Left lung (tissue), 10 donors: ENCODE measurements around the gene CACNA1E. TPM values are rescaled to one million over a fixed set of nuclear protein-coding genes. Genes with fewer than 3 reads are reported as not detected.

ENCODE experiments used
- ATAC-seq: fragments of 200-7000 bp; cut with Tn5 transposase; one replicate; pipeline ENCODE4 v1.9.1; 2020; ENCODE audit warnings: moderate library complexity
- DNase-seq, 4 donors: peaks; one replicate each; pipeline ENCODE4 v3.0.0-alpha.2; 2013 to 2020
- H3K27ac ChIP-seq, 2 donors: fragments of 200-600 bp; sonication (generic) in 1 of 2; one replicate each; pipeline versions ENCODE4 v1.5.0 to v1.8.0; 2020 to 2021
- H3K27me3 ChIP-seq, 2 donors: fragments of 200-600 bp; sonication (generic) in 1 of 2; one replicate each; pipeline versions ENCODE4 v1.5.0 to v1.8.0; 2020 to 2021
- H3K36me3 ChIP-seq, 2 donors: fragments of 200-600 bp; sonication (generic) in 1 of 2; one replicate each; pipeline versions ENCODE4 v1.5.0 to v1.8.0; 2020 to 2021
- H3K4me1 ChIP-seq, 2 donors: fragments of 200-600 bp; one replicate each; pipeline ENCODE4 v1.8.0; 2021
- H3K4me3 ChIP-seq, 2 donors: fragments of 200-600 bp; sonication (generic) in 1 of 2; one replicate each; pipeline versions ENCODE4 v1.5.0 to v1.8.0; 2020 to 2021; ENCODE audit warnings: mild to moderate bottlenecking in 1 of 2
- H3K9me3 ChIP-seq, 2 donors: fragments of 200-600 bp; sonication (generic) in 1 of 2; one replicate each; pipeline versions ENCODE4 v1.5.0 to v1.8.0; 2020 to 2021
- CTCF ChIP-seq, 2 donors: fragments of 200-600 bp; sonication (generic) in 1 of 2; IDR thresholded peaks; one replicate each; pipeline versions ENCODE4 v1.5.0 to v1.8.0; 2021; ENCODE audit warnings: antibody characterized with exemption in 2 of 2
- intact Hi-C, 2 donors: fragments of 100-400 bp; cut with DNase I; formaldehyde crosslinking; loops; one replicate each; pipeline versions ENCODE4 v1.11.2 to v1.14.2; 2022
- polyA plus RNA-seq, 6 donors: library from polyadenylated mRNA; unstranded; fragments of 120-200 nt; gene quantifications; one replicate each; pipeline ENCODE4 v1.2.1, GENCODE V29; 2013; ENCODE audit not compliant: insufficient read length in 6 of 6
- total RNA-seq, 2 donors: library from RNA; stranded (reverse); fragmentation: NEBNext Ultra II Directional; extraction: Animal tissue kit (Norgen Biotek cat#: 25700); gene quantifications; one replicate each; pipeline ENCODE4 v1.2.1, GENCODE V29; 2021
- donor health status: DM: no; HTN: yes; CAD: no.
- donor health status: DM: no; HTN: no; CAD: no.

Gene CACNA1E
- total and polyA plus RNA-seq, 8 donors = 0.03 to 1.2 (median 0.13) TPM; not detected in 1

- Histone ChIP-seq H3K27ac (no peak overlapping the region), H3K9me3 (no peaks in the 10 kb centered on the region), H3K27me3 (no peaks in the 10 kb centered on the region), H3K4me1 (no peaks in the 10 kb centered on the region), H3K36me3 (no peaks in the 10 kb centered on the region), H3K4me3 (no peak overlapping the region)
- TF ChIP-seq CTCF (IDR thresholded peaks at IDR 0.05) = no peak
- DNase-seq (no peak), ATAC-seq (no peak)
- intact Hi-C loops = no loop called here
These were observed 149.6 kb downstream of the CACNA1E start for GRCh38 chr1:181632960-181633359.

- Histone ChIP-seq H3K27me3 (no peaks in the 10 kb centered on the region), H3K4me3 (no peak overlapping the region), H3K27ac (no peak overlapping the region), H3K4me1 (no peaks in the 10 kb centered on the region), H3K36me3 (no peaks in the 10 kb centered on the region), H3K9me3 (no peaks in the 10 kb centered on the region)
- DNase-seq = no peak
- intact Hi-C loops = no loop called here
- no peak for ATAC-seq
- no peak for TF ChIP-seq CTCF (IDR thresholded peaks at IDR 0.05)
These were observed 151.8 kb downstream of the CACNA1E start for GRCh38 chr1:181635110-181635509.

GRCh38 chr1:181637998-181638397 lies 154.7 kb downstream of the CACNA1E start:
- intact Hi-C loops = no loop called here
- no peaks in the 10 kb centered on the region for H3K36me3 ChIP-seq
- no peaks in the 10 kb centered on the region for H3K4me1 ChIP-seq
- ATAC-seq (no peak), DNase-seq (peak in 2 of 4 donors; percentile 18 to 44)
- H3K27ac ChIP-seq = no peak overlapping the region
- no peak overlapping the region for H3K4me3 ChIP-seq
- H3K9me3 ChIP-seq = no peaks in the 10 kb centered on the region
- no peak for TF ChIP-seq CTCF (IDR thresholded peaks at IDR 0.05)
- H3K27me3 ChIP-seq = no peaks in the 10 kb centered on the region

- Histone ChIP-seq H3K4me1 (no peaks in the 10 kb centered on the region), H3K27me3 (no peaks in the 10 kb centered on the region), H3K27ac (no peak overlapping the region), H3K36me3 (no peaks in the 10 kb centered on the region), H3K9me3 (no peaks in the 10 kb centered on the region), H3K4me3 (no peak overlapping the region)
- TF ChIP-seq CTCF (IDR thresholded peaks at IDR 0.05) = no peak
- DNase-seq = no peak
- intact Hi-C loops = no loop called here
- peak; percentile 91 for ATAC-seq
These were observed 157.6 kb downstream of the CACNA1E start for GRCh38 chr1:181640956-181641355.

- ATAC-seq (no peak), DNase-seq (no peak)
- peaks cover 0 to 8% of the 10 kb centered on the region in 2 donors for H3K27me3 ChIP-seq
- intact Hi-C loops = no loop called here
- no peak overlapping the region for H3K27ac ChIP-seq
- no peak for TF ChIP-seq CTCF (IDR thresholded peaks at IDR 0.05)
- H3K4me3 ChIP-seq = no peak overlapping the region
- H3K9me3 ChIP-seq = no peaks in the 10 kb centered on the region
- no peaks in the 10 kb centered on the region for H3K4me1 ChIP-seq
- H3K36me3 ChIP-seq = no peaks in the 10 kb centered on the region
These were observed 160.3 kb downstream of the CACNA1E start for GRCh38 chr1:181643631-181644030.
